ENCODE measurements around the gene FILIP1.

Gene FILIP1

DNA sequence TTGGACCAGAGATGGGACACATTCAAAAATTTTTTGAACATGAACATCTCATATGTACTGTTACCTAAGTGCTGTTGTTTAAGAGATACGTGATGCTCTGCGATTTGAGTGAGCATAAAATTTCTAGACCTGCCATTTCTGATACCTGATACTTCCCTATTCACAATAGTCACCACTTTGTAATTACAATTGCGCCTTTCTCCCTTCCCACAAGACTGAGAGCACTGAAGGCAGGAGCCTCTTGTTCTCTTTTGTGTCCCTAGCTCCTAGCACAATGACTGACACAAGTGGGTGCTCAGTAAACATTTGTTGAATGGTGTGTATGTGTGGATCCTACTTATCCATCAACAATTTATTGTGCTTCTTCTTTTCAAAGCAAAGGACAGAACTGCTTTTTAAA, 116.2 kb downstream of the FILIP1 start:
- no peak for DNase-seq

DNA sequence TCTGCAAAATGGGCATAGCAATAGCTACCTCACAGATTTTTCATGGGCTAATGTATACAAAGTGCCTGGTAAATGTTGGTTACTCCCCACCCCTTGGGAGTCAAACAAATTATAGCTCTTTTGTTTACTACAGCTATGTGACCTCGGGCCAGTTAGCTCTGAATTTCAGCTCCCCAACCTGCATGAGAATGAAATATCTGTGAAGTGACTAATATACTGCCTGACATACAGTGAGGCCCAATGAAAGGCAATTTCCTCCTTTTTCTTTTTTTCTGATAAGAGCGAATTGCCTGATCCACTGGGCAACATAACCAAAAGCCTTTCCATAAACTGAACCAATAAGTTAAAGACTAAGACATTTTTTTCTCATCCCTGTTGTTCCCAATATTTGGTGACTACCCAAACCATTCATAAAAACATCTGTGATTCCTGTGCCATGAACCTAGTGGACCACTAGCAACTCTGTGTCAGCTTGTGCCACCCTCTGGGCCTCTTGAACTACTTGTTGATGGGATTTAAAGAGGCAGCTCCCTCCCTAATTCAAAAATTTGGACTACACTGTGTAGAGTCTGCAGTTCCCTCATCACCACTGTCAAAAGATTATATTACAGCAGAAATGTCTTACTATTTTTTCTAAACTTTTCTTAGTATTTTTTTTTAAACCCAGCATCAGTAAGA, 117.1 kb downstream of the FILIP1 start:
- no peak for DNase-seq

DNA sequence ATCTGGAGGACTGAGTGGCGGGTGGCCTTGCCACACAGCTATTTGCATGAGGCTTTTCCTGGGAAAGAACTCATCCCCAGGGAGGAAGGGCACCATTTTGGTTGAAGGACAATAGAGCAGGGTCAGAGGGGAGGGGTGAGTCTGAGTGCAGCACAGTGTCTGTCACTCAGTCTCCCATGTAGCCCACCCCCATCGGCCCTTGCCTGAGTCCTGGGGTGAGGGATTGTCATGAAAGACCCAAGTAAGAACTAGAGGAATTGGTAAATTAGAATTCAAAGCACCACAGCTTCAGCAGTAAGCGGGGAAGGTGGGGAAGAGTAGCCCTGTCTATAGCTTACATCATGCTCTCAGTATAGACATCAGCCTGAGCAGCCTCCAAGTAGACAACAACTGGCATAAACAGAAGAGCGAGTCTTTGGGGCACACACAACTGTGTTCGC, 118.6 kb downstream of the FILIP1 start:
- DNase-seq: no peak

DNA sequence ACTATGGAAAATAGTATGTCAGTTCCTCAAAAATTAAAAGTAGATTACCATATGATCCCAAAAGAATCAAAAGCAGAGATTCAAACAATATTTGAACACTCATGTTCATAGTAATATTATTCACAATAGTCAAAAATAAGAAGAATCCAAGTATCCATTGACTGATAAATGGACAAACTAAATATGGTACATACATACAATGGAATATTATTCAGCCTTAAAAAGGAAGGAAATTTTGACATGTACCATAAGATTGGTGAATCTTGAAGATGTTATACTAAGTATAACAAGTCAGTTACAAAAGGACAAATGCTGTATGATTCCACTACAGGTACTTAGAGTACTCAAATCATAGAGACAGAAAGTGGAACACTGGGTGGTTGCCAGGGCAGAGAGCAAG, 120.7 kb downstream of the FILIP1 start:
- no peak for DNase-seq

DNA sequence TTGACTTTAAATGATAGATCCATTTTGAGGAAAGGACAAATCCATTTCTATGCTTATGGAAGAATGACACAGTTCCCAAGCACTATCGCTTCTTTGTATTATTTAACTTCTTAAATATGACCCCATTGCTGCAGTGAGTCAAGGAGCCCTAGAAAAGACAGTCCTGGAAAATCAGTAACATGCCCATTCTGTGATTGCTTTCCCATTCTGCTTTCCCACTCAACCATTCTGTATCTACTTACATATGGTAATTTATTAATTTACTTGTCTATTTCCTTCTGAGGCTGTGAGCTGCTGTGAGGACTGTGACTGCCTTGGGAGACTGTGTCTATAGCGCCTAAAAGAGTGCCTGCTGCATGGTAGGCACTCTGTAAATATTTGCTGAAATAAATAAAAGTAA, 123.6 kb downstream of the FILIP1 start:
- DNase-seq: no peak

DNA sequence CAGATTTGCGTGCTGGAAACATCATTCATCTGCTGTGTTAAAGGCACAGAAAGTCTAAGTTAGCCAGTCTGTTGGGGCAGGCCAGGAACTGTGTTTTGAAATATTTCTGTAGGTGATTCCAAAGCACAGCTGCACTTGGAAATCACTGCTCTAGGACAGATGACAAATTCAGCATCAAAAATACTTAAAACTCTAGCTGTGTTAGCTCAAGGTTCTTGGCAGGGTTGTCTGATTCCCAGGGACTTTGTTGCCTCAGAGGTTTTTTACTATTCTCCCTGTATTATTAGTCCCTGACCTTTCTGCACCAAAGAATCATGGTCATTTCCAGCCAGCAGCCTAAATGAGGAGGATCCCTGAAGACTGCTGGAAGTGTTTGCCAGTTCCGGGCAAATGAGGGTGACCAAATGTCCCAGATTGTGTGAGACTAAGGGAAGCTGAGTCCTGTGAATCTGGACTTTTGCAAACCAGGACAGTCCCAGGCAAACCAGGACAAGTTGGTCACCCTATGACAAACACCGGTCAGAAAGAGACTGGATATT, 124.7 kb downstream of the FILIP1 start:
- DNase-seq: no peak

DNA sequence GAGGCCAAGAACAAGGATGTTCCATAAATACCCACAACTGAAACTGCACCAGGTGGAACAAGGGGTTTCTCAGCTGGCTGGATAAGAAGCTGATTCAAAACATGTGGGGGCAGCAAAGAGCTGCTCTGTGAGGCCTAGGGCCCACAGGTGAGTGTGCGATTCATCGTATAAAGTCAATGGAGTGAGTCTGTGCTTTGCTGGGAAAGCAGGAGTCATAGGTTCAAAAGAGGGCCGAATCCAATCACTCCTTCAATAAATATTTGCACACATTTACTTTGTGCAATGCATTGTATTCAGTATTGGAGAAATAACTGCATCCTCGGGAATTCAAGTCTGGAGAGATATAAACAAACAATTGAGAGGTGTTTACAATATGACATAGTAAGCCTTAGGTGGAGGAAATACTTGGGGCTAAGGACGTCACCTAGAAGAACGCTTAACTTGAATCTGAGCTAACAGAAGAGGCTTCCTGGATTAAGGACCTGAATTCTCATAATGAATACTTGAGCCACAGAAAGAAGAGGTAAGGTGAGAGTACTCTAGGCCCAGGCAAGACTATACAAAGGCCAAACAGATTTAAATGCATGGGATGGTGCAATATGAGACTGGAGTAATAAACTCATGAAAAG, 125.3 kb downstream of the FILIP1 start:
- no peak for DNase-seq

DNA sequence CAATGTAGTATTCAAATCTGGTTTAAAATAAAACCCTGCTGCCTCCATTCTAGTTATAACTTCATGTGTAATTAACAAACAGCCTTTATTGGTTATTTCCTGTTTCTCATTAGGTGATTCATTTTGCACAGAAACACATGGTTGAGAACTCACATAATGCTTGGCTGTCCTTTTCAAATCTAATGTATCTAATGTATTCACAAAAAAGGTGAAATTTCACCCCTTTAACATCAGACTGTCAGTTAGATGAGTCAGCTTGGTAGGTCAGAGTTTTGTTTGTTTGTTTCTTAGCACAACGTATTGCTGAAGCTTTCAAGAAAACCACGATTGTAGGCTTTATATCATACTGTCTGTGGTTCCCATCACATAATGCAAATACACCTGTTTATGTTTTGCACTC, 130.3 kb downstream of the FILIP1 start:
- DNase-seq: no peak

DNA sequence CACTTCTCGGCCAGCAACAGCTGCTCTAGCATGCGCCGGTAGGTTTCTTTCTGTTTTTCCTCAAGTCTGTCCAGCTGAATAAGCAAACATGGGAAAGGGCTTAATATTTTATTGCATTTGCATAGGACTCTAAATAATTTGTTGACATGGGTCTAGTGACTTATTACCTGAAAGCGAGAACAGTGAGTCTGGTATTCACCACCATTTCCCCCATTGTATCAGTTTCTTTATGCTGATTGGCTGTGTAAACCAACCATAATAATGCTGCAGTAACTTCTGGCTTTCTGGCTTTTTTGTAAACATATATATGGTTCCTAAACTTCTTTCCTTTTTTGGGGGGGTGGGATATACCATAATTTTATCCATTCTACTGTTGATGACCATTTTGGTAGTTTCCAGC, 140.0 kb downstream of the FILIP1 start:
- DNase-seq: no peak

DNA sequence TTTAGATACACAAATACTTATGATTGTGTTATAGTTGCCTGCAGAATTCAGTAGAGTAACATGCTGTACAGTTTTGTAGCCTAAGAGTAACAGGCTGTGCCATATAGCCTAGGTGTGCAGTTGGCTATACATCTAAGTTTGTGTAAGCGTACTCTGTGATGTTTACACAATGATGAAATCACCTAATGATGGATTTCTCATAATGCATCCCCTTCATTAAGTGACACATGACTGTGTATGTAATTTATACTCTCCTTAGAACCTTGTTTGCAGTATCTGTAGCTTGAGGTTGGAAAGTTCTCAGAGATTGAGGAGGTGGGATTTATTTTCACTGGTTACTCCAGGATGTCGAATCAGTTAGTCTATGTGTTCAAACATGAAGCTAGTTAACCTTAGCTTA, 142.0 kb downstream of the FILIP1 start:
- no peak for DNase-seq

DNA sequence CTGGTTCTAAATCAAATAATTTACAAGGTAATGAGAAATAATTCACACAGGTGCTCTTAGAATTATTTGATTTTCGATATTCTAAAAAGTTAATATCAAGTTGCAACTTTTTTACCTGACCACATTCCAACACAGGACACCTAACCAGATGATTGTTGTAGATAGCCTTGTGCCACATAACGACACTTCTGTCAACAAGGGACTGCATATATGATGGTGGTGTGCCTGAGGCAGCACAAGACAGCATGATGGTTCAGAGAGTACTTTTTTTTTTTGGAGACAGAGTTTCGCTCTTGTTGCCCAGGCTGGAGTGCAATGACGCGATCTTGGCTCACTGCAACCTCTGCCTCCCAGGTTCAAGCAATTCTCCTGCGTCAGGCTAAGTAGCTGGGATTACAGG, 142.8 kb downstream of the FILIP1 start:
- DNase-seq: no peak

DNA sequence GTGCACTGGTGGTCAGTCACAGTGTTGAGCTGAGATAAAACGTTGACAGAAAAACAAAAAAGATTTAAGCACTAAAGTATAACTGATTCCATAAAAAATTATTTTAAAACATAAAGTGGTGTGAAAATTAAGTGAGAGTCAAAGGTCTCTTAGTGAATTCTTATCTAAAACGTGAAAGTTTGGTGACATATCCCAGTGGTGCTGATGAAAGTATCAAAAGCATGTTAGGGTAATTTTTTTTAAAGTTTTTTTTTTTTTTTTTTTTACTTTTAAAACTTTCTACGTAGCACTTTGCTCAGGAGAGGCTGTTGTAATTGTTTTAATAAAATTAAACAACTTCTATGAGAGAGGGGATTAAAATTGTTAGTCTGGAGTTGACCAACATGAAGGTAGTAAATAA, 143.4 kb downstream of the FILIP1 start:
- DNase-seq: no peak

DNA sequence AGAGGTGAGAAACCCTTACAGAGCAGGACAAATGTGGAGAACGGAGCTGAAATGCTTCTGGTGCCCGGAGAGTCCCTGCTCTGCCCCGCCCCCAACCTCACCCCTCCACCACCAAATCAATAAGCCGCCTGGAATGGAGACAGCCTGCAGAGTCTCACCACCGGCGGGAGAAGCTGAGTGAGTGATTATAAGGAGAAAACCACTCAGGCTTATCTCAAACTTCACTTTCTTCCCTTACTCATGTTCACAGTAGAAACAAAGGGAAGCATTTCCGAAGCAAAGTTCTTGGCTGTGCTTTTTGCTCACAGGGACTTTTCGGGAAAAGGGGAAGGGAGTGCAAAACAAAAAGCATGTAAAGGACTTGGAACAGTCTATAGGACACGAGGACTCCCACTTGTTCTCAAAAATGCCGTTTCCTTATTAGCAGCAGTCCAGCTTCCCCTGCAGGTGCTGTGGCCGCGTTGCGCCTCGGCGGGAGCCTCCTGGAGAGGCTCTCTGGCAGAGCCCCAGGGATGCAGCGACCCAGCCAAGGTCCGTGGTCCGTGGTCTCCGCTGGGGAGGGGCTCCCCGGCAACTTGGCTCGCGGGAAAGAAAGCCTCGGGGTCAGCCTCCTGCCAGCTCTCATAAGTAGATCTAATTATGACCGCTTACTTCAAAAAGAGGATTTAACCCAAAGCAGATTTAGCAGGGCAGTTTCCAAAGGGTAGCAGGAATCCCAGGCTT, 144.2 kb downstream of the FILIP1 start:
- DNase-seq: no peak

DNA sequence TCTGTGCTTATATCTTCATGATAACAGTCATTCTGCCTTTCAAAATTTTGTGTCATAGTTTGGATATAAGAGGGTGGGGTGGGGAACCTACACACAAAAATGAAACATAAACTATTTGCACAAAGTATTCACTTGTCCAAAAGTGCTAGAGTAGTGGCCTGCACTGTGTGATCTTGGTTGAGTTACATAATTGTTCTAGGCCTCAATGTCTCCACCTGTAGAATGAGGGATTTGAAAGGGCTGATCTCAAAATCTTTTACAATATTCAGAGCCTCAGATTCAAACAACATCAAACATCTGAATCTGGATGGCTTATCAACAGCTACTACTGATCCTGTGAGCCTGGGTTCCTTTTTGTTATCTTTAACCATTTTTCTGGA, 144.7 kb downstream of the FILIP1 start:
- no peak for DNase-seq

DNA sequence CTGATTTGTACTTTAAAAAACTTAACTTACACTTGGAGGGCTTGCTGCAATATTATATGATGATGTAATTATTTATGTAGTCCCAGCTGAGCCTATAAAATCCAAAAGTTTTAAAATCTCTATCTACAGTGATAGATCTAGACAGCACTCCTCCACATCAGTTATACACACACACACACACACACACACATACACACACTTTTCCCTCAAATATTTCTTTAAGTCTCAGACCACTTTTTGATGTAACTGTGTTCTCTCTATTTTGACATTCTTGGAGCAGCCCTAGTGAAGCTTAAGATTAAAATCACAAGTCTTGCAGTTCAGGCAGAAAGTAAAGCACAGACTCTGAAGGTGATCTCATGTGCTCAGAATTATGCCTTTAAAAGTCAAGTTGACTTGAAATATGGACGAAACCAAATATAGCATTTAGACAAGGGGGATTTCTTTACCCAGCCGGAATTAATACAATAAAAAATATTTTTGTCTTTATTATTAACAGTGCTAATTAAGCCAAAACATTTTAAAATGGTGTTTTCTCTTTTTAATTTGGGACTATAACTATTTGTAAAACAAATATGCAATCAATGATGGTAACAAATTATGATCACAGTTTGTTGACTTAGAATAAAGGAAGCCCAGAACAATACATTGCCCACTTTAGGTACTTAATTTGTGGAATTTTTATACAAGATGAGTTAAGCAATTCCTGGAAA, 145.5 kb downstream of the FILIP1 start:
- no peak for DNase-seq

DNA sequence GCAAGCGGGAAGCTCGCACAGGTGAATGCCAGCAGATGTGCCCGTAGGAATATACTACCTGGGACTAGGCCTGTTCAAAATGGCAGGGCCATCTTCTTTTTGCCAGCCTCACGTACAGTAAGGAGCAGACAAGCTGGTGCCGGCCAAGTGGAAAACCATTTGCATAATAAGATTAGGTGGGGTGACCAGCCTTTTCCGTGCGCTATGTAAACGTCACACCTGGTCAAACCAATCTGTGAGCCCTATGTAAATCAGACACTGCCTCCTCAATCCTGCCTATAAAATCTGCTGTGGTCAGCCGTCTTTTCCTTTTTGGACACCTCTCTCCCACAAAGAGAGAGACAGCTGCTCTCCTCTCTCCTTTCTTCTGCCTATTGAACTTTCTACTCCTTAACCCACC, 148.2 kb downstream of the FILIP1 start:
- DNase-seq: no peak

DNA sequence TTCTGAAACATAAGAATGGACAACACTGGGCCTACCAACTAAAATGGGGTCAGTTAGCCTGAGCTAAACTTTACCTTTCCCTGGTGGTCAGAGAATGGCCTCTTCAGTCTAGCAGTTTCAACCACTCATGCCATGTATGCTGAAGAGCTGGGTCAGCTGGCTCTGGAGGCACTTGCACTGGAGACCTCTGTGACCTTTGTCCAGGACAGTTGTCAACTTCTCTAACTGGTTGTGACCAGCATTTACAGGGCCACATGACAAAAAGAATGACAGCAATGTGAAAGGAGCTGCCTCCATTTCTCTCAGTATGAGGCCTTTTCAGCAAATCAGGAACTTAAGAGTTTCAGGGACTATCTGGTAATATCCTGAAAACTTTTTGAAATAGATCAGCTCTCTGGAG, 149.1 kb downstream of the FILIP1 start:
- no peak for DNase-seq

DNA sequence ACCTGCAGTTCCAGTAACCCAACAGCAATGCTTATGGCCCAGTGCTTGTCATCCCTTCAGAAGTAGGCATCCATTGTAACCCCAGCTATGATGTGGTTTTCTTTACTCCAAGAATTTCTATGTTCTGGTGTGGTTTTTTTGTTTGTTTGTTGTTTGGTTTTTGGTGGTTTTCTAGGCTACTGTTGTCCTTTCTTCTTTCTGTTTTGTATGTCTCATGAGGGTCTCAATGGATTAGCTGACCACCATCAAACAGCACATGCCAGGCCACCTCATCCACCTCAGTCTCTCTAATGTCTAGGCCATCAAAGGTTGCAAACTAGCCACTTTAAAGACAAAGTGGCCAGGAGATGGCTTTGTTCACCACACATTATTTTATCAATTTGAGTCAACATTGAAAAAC, 149.6 kb downstream of the FILIP1 start:
- DNase-seq: no peak

DNA sequence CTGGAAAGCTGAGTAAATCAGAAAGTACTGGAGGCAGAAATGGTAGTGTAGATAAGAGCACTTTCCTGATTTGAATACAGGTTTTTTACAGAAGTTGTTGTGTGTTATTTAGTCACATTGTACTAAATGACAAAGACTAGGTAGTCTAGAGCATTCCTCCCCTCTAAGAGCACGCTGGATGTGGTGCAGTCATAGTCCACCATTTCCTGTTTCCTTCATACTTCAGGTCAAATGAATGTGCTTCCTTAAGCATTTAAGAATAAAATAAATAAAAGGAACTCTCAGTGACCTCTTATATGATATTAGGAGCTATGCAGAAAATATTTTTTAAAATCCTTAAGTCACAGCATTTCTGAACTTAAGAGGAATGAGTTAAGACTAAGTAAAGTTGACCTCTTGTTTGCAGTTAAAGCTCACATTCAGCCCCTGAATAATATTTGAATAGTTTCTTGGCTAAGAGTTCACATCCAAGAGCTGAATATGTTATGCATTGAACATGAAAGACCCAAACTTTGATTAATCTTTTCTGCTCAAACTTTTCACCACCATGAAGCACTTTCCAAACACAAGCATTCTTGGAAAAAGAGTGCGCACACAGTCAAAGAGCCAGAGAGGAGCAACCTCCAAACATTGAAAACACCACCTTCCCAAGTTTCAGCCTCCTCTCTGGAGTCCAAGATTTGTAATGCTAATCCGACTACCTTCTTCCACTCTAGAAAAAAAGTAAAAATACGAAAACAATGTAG, 155.6 kb downstream of the FILIP1 start:
- no peak for DNase-seq

DNA sequence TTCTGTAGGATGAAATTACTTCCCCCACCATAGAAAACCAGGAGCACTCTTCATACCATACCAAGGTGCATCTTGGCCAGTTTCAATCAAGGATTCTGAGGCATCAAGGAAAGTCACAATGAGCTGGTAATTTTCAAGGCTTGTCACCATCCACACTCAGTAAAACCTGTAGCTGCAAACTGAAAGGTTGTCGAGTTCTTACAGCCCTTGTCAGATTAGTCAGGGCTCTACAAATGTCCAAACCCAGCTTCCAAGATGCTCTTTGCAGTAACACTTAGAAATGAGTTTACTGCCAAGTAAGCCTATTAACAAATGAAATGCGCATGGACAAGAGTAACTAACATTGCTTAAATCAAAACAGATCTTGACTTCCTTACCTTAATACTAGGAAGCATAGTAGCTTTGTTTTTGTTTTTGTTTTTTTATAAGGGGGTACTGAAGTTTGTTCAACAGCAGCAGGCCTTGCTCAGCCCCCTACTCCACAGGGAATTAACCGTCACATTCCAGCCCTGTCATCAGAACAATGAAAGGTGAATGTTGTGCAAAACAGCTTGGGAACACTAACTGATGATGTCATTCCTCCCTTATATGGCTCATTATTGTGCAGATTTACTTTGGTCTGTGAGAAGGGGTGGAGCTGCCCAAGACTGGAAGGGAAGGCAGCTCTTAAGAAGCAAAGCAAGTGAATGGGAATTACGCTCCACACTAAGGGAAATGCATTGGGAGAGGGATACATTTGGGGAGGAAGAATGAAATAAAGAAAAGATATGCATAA, 159.1 kb downstream of the FILIP1 start:
- no peak for DNase-seq

DNA sequence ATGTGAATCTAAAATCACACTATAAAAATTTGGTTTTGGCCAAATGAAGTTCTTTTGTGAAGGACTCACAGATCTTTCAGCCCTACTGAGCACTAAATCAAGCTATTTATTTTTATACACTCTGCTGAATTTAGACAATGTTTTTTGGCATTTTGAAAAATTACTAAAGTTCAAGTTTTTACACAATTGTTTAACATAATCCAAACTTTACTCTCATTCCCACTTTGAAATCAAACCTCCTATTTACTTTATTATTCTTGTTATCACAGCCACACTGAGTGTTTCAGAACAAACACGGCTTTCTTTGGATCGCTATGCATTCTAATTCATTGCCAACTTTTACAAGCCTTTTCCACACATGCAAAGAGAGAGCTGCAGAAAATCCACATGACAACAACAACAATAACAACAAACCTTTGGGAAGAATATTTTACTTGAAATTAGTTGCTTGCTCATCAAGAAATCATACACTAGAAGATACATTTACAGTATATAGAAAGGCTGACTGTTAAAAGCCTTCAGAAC, 159.9 kb downstream of the FILIP1 start:
- no peak for DNase-seq

DNA sequence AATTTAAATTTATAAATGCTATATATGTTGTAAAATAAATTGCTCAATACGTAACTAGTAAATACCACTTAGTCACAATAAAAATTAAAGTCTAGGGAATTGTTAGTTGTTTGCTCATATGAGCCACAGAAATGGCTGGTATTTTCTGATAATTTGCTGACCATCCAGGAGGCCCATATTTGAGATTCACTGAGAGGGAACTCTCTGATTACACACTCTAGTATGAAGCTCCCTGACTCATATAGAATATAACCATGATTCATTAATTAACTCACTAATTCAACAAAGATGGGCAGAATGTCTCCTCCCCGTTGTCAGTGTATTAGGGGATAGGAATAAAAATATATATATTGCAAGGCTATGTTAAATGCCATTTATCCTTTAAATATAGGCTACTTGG, 162.4 kb downstream of the FILIP1 start:
- no peak for DNase-seq
